CD4-positive, alpha-beta T cell treated with Interleukin-2 at 100 ng/mL for 4 hours (primary cell): ENCODE results near the gene ZNF248.
"Not testable (repeated sequence)": the region's sequence is repeated elsewhere in the genome, so short reads cannot be mapped to it uniquely, and the experiment has no call there.

Experiments used
- DNase-seq: peaks from one replicate; pipeline ENCODE4 v3.0.0-alpha.2; 2020; ENCODE audit warnings: low spot score

The ZNF248 gene

GRCh38 chr10:37857287-37858211, at the start of gene ZNF248:
Gene ZNF248 (minus strand): TSS chr10:37857610. CDS start chr10:37856310, 1,300 bp downstream.
- DNase-seq = peak; percentile 94

- no peak for DNase-seq
Measured at GRCh38 chr10:37906382-37906781, 49.0 kb upstream of the ZNF248 start.

GRCh38 chr10:37896436-37896835, 39.0 kb upstream of the ZNF248 start:
- no peak for DNase-seq

GRCh38 chr10:37895674-37896073, 38.3 kb upstream of the ZNF248 start:
- no peak for DNase-seq

DNA sequence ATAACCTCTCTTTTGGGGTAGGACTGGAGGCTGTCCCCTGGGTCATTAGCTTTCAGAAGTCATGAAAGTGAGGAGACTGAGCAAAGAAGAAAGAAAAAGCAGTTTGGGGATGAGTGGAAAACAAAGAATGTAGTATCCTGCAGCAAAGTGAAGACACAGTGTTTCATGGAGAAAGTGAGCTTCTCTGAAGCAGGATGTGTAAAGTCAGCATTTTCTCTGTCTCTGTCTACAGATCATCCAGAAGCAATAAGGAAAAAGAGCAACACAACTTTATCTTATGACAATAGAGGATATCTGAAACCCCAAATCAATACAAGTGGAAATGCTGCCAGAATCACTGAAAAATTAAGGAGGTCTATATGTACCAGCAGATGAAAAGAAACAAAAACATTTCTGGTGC, 28.4 kb upstream of the ZNF248 start:
- DNase-seq = no peak

- DNase-seq = no peak
Measured at GRCh38 chr10:37872955-37873354, 15.5 kb upstream of the ZNF248 start.

GRCh38 chr10:37872283-37872682, 14.9 kb upstream of the ZNF248 start:
- no peak for DNase-seq

DNA sequence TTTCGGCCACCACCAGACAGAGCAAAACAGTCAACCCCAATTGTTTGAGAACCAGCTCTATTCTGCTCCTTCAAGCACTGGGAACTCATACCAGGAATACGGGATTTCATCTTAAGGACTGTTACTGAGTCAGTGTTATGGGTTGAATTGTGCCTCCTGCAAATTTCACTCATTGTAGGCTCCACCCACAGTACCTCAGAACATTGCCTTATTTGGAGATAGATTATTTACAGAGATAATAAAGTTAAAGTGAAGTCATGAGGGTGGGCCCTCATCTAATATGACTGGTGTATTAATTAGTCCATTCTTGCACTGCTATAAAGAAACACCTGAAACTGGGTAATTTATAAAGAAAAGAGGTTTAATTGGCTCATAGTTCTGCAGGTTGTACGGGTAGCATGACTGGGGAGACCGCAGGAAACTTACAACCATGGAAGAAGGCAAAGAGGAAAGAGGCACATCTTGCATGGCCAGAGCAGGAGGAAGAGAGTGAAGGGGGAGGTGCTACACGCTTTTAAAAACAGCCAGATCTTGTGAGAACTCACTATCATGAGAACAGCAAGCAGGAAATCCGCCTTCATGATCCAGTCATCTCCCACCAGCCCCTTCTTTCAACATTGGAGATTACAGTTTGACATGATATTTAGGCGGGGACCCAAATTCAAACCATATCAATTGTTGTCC, 14.3 kb upstream of the ZNF248 start:
- no peak for DNase-seq

DNA sequence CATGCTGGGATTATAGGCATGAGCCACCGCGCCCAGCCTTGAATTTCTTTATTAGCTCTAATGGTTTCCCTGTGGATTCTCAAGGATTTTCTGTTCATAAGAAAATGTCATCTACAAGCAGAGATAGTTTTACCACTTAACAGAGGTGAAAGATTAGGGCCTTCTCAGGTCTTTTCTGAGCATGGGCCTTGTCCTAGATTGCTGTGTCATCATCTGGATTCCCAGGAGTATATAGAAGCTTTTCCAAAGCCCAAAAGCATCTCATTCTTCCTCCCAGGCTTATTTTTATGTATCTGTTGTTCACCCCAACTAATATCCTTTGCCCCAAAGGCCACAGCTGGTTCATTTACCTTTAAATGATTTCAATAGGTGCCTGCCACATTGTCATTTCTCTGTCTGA, 13.7 kb upstream of the ZNF248 start:
- DNase-seq = no peak

GRCh38 chr10:37868796-37869195, 11.4 kb upstream of the ZNF248 start:
- no peak for DNase-seq

DNA sequence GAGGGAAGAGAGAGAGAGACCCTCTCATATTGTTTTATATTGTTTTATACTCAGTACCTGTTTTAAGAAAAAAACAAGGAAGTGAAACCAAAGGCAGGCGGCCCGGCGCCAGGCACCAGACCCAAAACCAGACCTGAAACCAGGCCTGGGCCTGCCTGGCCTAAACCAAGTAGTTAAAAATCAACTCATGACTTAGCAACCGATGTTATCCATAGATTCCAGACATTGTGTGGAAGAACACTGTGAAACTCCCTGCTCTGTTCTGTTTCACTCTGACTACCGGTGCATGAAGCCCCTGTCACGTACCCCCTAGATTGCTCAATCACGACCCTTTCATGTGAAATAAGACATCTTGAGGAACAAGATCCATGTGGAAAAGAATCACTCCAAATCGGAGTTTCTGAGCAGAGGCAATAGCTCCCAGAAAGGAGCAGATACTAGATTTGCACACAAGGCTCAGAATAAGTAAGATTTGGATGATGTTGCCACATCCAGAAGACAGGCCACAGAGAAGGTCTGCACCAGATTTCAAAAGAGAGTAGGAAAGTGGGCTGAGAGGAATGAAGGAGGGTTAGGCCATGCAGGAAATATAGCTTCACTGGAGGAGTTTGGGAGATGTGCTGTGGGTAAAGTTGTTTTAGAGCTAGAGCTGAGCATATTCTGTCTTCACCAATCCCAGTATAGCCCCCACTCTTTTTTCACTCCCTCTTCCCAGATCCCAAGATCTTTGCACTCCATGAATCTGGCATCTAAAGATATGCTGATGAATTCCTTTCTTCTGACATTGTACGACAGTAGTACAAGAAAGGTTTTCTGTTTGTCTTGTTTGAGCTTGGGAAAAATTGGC, 8.8 kb upstream of the ZNF248 start:
- no peak for DNase-seq

DNA sequence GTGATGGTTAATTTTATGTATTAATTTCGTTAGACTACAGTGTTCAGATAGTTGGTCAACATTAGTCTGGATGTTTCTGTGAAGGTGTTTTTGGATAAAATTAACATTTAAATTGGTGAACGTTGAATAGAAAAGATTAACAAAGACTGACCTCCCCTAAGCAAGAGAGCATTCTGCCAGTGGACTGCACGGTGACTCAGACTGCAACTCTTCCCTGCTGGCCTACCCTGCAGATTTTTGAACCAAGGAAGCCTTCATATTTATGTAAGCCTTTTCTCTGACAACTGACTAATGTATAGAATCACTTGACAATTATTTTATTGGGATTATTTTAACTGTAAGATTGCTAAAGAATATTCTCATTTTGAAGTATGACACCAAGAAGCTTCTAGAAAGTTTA, 7.9 kb upstream of the ZNF248 start:
- DNase-seq = no peak

GRCh38 chr10:37860494-37861190, 3.2 kb upstream of the ZNF248 start:
- DNase-seq = peak; percentile 38

GRCh38 chr10:37859270-37859669, 1.9 kb upstream of the ZNF248 start:
- DNase-seq = not testable (repeated sequence)

DNA sequence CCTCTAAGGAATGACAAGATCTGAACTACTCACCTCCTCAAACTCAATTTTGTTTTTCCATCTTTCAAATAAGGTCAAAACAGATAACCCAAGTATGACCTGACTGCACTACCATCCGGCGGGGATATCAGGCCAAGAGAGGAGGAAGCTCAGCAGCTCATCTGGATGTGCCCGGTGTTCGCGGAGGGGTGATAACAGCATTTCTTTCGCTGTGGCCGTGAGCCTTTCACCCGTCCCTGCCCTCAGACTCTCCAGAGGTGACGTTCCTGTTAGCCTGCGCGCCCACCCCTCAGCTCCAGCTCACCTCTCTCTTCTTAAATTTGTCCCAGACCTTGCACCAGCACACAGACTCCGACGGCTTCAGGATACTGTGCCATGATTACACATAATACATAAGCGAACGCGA, 526 bp downstream of the ZNF248 start:
- DNase-seq = peak; percentile 15

- DNase-seq = no peak
Measured at GRCh38 chr10:37855636-37856035, 1.8 kb downstream of the ZNF248 start.

- no peak for DNase-seq
Measured at GRCh38 chr10:37854626-37855025, 2.8 kb downstream of the ZNF248 start.

- no peak for DNase-seq
Measured at GRCh38 chr10:37844644-37845043, 12.8 kb downstream of the ZNF248 start.

GRCh38 chr10:37839243-37839642, 18.2 kb downstream of the ZNF248 start:
- DNase-seq = no peak

DNA sequence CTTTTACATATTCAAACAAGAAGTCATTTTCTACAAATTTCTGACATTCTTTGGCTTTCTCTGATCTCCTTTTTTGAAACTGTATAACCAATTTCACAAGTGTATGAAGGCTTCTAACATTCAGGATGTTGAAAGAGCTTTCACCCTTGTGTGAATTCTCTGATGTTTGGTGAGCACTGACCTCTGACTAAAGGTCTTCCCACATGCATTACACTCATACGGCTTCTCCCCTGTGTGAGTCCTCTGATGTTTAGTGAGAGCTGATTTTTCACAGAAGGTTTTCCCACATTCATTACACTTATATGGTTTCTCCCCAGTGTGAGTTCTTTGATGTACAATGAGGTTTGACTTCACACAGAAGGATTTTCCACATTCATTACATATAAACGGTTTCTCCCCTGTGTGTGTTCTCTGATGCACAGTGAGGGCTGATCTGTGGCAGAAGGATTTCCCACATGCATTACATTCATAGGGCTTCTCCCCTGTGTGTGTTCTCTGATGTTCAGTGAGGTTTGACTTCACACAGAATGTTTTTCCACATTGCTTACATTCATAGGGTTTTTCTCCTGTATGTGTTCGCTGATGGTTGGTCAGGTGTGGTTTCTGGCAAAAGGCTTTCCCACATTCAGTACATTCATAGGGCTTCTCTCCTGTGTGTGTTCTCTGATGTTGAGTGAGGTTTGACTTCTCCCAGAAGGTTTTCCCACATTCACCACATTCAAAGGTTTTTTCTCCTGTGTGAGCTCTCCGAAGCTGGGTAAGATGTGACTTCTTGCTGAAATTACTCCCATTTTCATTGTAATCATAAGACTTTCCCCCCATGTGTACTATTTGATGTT, 25.7 kb downstream of the ZNF248 start:
- DNase-seq = no peak

DNA sequence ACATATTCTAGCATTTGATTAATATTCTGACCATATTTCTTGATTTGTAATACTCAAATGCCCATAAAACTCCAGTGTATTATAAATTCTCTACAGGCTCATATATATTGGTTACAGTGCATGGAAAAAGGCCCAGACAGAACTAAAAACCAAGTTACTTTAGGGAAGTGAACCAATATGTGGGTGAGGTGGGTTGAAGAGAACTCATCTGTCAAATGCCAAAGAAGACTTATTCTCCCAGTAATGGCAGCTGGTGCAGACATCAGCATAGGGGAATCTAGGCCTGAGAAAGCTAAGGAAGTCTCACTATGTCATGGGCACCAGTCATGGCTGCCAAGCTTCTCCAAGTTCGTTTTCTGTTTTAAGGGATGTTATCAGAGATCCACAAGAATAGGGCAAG, 30.6 kb downstream of the ZNF248 start:
- DNase-seq = no peak
